ENCODE measurements around the gene CCR2. TPM values are rescaled to one million over a fixed set of nuclear protein-coding genes. Genes with fewer than 3 reads are reported as not detected.
A peak's percentile ranks its signal among the peaks of the same experiment; 100 is the strongest.

Gene CCR2
- total RNA-seq, 4 donors from 2014 or later, result 0.46 to 6.0 (median 2.3) TPM

DNA sequence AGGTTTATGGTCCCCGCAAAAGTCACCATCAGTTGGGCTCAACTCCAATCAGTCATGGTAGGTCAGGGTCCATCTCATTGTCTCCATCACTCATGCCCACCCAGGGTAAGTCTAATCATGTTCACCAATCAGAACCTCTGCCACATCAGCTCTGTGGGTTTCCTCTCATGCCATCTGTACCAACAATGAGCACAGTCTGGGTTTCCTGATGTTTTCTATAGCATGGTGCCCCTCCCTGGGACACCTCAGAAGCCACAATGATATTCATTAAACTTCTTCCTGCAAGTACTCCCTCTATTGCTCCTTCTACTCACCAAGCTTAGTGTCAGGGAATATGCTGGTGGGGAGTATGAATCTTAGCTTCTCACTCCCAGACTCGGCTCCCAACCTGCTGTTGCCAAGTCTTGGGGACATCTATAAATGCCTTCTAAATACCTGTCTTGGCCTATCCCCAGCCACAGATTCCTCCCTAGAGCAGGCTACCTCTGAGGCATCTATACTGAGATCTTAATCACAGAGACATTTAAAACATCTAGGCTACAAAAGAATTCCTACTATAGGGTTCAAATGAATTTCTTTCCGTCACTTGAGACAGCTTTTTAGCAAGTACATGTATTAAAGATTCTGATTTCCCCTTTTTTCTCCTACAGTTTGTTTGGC, 5.0 kb upstream of the CCR2 start:
- TF ChIP-seq POLR2AphosphoS5 (IDR thresholded peaks at IDR 0.05) (no peak), EP300 (IDR thresholded peaks at IDR 0.05) (no peak), POLR2A (IDR thresholded peaks at IDR 0.05; ENCODE audit: low read depth) (no peak)
- TF ChIP-seq, protein P1, sequence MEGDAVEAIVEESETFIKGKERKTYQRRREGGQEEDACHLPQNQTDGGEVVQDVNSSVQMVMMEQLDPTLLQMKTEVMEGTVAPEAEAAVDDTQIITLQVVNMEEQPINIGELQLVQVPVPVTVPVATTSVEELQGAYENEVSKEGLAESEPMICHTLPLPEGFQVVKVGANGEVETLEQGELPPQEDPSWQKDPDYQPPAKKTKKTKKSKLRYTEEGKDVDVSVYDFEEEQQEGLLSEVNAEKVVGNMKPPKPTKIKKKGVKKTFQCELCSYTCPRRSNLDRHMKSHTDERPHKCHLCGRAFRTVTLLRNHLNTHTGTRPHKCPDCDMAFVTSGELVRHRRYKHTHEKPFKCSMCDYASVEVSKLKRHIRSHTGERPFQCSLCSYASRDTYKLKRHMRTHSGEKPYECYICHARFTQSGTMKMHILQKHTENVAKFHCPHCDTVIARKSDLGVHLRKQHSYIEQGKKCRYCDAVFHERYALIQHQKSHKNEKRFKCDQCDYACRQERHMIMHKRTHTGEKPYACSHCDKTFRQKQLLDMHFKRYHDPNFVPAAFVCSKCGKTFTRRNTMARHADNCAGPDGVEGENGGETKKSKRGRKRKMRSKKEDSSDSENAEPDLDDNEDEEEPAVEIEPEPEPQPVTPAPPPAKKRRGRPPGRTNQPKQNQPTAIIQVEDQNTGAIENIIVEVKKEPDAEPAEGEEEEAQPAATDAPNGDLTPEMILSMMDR (IDR thresholded peaks at IDR 0.05), result no peak
- 91% methylated on average over 3 of the region's 3 CpGs for WGBS
- peaks cover 0 to 23% (median 0%) of the 10 kb centered on the region in 4 donors for H3K27me3 ChIP-seq
- peak; percentile 39 for DNase-seq (ENCODE audit: extremely low spot score)
- H3K27ac ChIP-seq (replicated peaks in 1 of 4), result no peak overlapping the region
- H3K36me3 ChIP-seq, result no peaks in the 10 kb centered on the region
- H3K4me3 ChIP-seq, result no peak overlapping the region
- intact Hi-C loops (cut with DNase I), result no loop called here
- H3K9me3 ChIP-seq, result no peaks in the 10 kb centered on the region
- no peaks in the 10 kb centered on the region for H3K4me1 ChIP-seq

GRCh38 chr3:46349484-46350261, 4.2 kb upstream of the CCR2 start:
- H3K4me1 ChIP-seq, result no peaks in the 10 kb centered on the region
- no peak overlapping the region for H3K4me3 ChIP-seq
- H3K9me3 ChIP-seq, result no peaks in the 10 kb centered on the region
- no peaks in the 10 kb centered on the region for H3K36me3 ChIP-seq
- intact Hi-C loops (cut with DNase I), result no loop called here
- 70% methylated on average over 2 of the region's 2 CpGs for WGBS
- H3K27ac ChIP-seq (replicated peaks in 1 of 4), result no peak overlapping the region
- no peak for DNase-seq (ENCODE audit: extremely low spot score)
- peaks cover 0 to 30% (median 0%) of the 10 kb centered on the region in 4 donors for H3K27me3 ChIP-seq
- TF ChIP-seq POLR2A (IDR thresholded peaks at IDR 0.05; ENCODE audit: low read depth) (no peak), POLR2AphosphoS5 (IDR thresholded peaks at IDR 0.05) (no peak), EP300 (IDR thresholded peaks at IDR 0.05) (no peak)
- TF ChIP-seq, protein P1 (IDR thresholded peaks at IDR 0.05), result no peak

DNA sequence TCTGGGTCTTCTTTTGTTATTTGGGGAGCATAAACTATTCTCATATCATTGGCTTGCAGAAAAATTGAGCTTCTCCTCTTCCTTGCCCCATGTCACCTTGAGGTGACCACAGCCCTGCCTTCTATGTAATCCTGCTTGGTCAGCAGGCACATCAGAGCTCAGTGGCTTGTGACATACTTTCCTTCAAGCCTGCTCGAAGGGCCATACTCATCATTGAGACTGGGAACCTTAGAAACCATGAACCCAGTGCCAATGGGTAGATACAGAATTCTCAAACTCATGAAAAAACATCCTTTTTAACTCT, 3.7 kb upstream of the CCR2 start:
- Histone ChIP-seq H3K4me3 (no peak overlapping the region), H3K36me3 (no peaks in the 10 kb centered on the region), H3K9me3 (no peaks in the 10 kb centered on the region), H3K27me3 (peaks cover 0 to 31% (median 0%) of the 10 kb centered on the region in 4 donors), H3K27ac (replicated peaks in 1 of 4) (no peak overlapping the region), H3K4me1 (no peaks in the 10 kb centered on the region)
- 75% methylated on average over 1 of the region's 1 CpG for WGBS
- peak; percentile 64 for DNase-seq (ENCODE audit: extremely low spot score)
- intact Hi-C loops (cut with DNase I), result no loop called here
- TF ChIP-seq, protein P1 (IDR thresholded peaks at IDR 0.05), result no peak
- TF ChIP-seq POLR2AphosphoS5 (IDR thresholded peaks at IDR 0.05) (no peak), EP300 (IDR thresholded peaks at IDR 0.05) (no peak), POLR2A (IDR thresholded peaks at IDR 0.05; ENCODE audit: low read depth) (no peak)

- H3K9me3 ChIP-seq, result no peaks in the 10 kb centered on the region
- no peaks in the 10 kb centered on the region for H3K4me1 ChIP-seq
- TF ChIP-seq POLR2A (IDR thresholded peaks at IDR 0.05; ENCODE audit: low read depth), result no peak
- TF ChIP-seq, protein P1 (IDR thresholded peaks at IDR 0.05), result no peak
- no peak for TF ChIP-seq EP300 (IDR thresholded peaks at IDR 0.05)
- TF ChIP-seq POLR2AphosphoS5 (IDR thresholded peaks at IDR 0.05), result no peak
- peak; percentile 66 for DNase-seq (ENCODE audit: extremely low spot score)
- WGBS, result 86% methylated on average over 3 of the region's 3 CpGs
- H3K27ac ChIP-seq (replicated peaks in 1 of 4), result no peak overlapping the region
- no peak overlapping the region for H3K4me3 ChIP-seq
- H3K36me3 ChIP-seq, result no peaks in the 10 kb centered on the region
- intact Hi-C loops (cut with DNase I), result no loop called here
- H3K27me3 ChIP-seq, result peaks cover 0 to 37% (median 0%) of the 10 kb centered on the region in 4 donors
Observed at GRCh38 chr3:46351646-46352045, 2.3 kb upstream of the CCR2 start.
